ENCODE data around the gene FOXS1.

The FOXS1 gene

DNA sequence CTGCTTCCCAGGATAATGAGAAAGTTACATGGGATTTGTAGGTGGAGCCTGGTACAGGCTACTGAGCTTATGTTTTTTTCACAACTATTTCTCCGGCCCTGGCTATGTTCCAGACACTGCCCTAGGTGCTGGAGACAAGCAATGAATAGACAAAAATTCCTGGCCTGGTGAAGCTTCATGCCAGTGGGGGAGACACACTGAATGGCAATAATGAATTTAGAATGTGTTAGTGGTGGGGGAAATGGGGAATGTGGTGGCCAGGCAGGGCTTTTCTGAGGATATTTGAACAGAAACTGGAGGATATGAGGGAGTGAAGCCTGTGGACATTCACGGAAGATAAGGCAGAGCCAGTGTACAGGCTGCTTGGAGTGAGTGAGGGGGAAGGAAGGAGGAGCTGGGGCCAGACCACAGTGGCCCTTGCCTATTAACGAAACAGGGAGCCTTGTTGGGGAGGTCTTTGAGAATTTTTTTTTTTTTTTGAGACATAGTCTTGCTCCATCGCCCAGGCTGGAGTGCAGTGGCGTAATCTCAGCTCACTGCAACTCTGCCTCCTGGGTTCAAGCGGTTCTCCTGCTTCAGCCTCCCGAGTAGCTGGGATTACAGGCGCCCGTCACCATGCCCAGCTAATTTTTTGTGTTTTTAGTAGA, 6.6 kb downstream of the FOXS1 start:
- no peak overlapping the region for H3K4me3 ChIP-seq (ENCODE audit: low read depth, low read length)
- TF ChIP-seq, protein P1, sequence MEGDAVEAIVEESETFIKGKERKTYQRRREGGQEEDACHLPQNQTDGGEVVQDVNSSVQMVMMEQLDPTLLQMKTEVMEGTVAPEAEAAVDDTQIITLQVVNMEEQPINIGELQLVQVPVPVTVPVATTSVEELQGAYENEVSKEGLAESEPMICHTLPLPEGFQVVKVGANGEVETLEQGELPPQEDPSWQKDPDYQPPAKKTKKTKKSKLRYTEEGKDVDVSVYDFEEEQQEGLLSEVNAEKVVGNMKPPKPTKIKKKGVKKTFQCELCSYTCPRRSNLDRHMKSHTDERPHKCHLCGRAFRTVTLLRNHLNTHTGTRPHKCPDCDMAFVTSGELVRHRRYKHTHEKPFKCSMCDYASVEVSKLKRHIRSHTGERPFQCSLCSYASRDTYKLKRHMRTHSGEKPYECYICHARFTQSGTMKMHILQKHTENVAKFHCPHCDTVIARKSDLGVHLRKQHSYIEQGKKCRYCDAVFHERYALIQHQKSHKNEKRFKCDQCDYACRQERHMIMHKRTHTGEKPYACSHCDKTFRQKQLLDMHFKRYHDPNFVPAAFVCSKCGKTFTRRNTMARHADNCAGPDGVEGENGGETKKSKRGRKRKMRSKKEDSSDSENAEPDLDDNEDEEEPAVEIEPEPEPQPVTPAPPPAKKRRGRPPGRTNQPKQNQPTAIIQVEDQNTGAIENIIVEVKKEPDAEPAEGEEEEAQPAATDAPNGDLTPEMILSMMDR (IDR thresholded peaks at IDR 0.05; ENCODE audit: low read depth, low read length), result no peak

DNA sequence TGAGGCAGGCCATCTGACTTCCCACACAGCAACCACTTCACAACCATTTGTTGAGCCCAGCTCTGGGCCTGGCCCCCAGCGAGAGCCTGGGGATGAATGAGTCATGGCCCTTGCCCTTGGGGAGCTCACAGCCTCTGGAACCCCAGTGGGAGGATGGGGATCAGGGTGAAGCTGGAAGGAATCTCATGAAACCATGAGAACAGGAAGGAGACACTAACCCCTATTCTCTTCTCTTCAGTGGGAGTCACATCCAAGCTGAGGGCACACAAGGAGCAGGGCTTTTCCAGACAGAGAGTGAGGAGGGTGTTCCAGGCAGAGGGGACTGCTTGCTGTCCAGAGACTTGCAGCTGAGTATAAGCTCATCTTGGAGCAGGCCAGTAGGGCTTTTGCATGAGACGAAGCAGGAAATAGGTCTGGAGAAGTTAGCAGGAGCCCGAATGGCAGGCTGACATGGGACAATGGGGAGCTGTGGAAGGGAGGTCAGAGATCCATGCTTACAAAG, 7.5 kb downstream of the FOXS1 start:
- H3K4me3 ChIP-seq (ENCODE audit: low read depth, low read length), result no peak overlapping the region
- TF ChIP-seq, protein P1 (IDR thresholded peaks at IDR 0.05; ENCODE audit: low read depth, low read length), result no peak

DNA sequence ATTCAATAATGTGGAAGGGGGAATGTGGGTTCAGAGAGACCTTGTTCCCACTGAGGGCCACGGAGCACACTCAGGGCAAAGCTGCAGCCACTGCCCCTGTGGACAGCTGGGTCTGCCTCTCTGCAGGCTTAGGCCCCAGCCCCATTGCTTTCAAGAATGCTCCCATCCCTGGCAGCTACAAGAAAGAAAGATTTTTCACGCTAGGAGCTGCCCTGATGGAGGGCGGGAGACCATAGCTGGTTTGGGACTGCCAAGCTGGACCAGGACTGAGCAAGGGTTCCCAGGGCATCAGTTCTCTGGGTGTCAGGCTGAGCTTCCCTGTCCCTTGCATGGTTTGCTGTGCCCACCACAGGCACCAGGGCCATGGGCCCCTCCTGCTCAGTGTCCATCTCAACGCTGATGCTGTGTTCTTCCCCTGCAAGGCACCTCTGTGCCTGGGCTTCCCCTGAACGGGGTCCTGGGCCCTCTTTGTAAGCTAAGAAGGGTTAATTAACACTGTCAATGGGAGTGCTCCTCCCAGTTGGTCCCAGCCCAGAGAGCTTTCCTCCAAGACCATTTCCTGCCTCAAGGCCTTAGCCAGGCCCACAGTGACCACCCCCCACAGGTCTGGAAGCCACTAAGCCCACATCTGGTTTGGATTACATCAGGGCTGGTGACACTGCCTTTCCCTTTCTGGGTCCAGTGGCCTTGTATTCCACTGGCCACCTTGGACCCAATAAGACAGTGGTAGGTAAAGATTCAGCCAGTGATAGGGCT, 8.4 kb downstream of the FOXS1 start:
- H3K4me3 ChIP-seq (ENCODE audit: low read depth, low read length), result no peak overlapping the region
- TF ChIP-seq, protein P1 (IDR thresholded peaks at IDR 0.05; ENCODE audit: low read depth, low read length), result no peak

DNA sequence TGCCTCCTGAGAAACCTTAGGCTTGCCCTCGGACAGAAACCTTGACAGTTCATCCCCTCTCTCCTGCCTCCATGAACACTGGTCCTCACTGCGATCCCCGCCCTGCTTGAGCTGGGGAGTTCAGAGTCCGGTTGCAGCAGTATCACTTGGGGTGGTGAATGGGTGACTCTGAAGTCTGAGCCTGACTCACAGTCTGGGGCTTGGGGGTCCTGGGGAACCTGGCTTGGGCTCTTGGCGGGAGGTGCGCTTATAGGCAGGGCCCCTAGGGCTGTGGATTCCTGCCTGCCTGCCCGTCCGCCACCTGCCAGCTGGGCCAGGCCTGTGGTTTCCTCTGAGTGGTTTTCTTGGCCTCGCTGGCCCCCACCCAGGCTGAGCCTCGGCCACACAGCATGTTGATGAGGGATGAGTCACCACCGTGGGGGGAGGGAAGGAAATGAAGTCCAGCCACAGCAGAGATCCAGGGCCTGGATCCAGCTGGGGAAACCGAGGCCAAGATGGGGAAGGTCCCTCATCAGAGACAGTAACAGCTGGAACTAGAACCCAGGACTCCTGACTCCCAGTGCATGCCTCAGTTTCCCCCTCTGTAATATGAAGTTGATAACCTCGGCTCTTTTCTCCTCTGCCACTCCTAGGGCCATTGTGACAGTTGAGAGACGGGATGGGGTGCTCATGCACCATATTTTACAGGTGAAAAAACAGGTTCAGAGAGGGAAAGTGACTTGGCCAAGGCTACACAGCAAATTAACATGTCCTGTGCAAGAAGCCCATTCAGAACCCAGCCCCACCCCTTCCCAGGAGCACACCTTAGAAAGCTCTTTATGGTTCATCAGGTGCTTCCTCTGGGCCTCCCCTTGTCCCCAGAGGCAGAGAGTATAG, 9.2 kb downstream of the FOXS1 start:
- TF ChIP-seq, protein P1 (IDR thresholded peaks at IDR 0.05; ENCODE audit: low read depth, low read length), result no peak
- H3K4me3 ChIP-seq (ENCODE audit: low read depth, low read length), result no peak overlapping the region

DNA sequence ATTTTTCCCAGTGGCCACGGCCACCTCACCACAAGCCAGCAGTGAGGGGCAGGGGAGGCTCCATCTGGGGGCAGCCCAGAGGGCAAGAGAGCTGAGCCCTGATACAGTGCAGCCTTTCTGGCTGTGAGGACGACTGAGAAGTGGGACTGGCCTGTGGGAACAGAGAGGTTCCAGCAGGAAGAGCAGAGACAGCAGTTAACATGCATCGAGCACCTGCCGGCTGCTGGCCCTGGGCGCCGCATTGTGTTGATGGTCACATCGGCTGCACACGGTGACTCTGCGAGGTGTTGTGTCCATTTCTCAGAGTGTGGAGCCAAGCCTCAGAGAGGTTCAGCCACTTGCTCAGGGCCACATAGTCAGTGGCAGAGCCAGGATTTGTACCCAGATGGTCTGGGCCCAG, 9.8 kb downstream of the FOXS1 start:
- TF ChIP-seq, protein P1 (IDR thresholded peaks at IDR 0.05; ENCODE audit: low read depth, low read length), result no peak
- no peak overlapping the region for H3K4me3 ChIP-seq (ENCODE audit: low read depth, low read length)

DNA sequence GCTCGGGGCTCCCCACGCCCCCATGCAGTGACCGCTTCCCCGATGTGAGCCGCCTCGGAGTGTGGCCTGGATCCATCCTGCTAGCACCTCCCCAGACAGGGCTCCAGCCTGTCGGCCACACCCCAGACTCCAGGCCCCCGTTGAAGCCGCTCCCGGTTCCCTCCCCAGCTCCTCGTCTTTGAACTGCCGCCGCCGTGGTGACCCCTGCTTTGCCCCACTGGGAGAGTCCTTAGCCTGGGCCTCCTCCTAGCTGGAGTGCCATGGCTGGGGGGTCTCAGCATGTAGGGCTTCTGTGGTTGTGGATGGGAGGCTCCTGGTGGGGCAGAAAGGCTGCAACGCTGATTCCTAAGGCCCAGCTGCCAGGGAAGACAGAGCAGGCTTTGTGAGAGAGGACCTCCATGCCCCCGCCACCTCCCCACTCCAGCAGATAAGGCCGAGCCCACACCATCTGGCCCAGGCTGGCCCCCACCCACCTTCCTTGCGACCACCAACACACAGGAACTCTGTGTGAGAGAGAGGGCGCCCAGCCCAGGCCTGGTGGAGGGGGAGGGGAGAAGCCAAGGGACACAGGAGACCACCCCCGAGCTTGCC, 11.4 kb downstream of the FOXS1 start:
- no peak overlapping the region for H3K4me3 ChIP-seq (ENCODE audit: low read depth, low read length)
- TF ChIP-seq, protein P1 (IDR thresholded peaks at IDR 0.05; ENCODE audit: low read depth, low read length), result no peak
